ENCODE measurements around the gene TMCO4.
"Not testable (repeated sequence)": the region's sequence is repeated elsewhere in the genome, so short reads cannot be mapped to it uniquely, and the experiment has no call there.

Gene TMCO4

DNA sequence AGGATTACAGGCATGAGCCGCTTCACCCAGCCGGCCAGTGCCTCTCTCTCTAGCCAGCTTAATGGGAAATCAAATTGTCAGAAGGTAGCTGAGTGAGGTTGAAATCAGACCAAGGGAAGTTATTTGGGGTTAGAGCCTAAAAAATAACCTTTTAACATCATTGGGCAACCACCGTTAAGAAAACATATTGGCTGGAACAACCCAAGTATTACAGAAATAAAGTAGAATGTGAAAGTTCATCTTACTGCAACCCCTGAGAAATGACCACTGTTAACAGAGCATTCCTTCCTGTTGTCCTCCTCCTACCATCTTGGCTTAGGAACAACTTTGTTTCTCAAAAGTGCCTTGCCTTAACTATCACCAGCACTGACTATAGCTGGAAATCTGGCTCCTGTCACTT lies 18.6 kb upstream of the TMCO4 start:
- Histone ChIP-seq H3K4me3 (ENCODE audit: severe bottlenecking) (no peak overlapping the region), H3K27me3 (ENCODE audit: insufficient read depth, poor library complexity, severe bottlenecking) (no peaks in the 10 kb centered on the region), H3K27ac (ENCODE audit: poor library complexity, severe bottlenecking) (no peak overlapping the region), H3K4me1 (ENCODE audit: insufficient read depth, poor library complexity, severe bottlenecking) (no peaks in the 10 kb centered on the region), H3K9me3 (ENCODE audit: severe bottlenecking) (no peaks in the 10 kb centered on the region), H3K36me3 (ENCODE audit: low read depth) (no peaks in the 10 kb centered on the region)
- TF ChIP-seq CTCF (IDR thresholded peaks at IDR 0.05; ENCODE audit: poor library complexity, severe bottlenecking), result no peak
- ATAC-seq (ENCODE audit: low read depth) (no peak), DNase-seq (ENCODE audit: low spot score) (no peak)

- H3K36me3 ChIP-seq (ENCODE audit: low read depth), result no peaks in the 10 kb centered on the region
- TF ChIP-seq CTCF (IDR thresholded peaks at IDR 0.05; ENCODE audit: poor library complexity, severe bottlenecking), result no peak
- H3K27me3 ChIP-seq (ENCODE audit: insufficient read depth, poor library complexity, severe bottlenecking), result no peaks in the 10 kb centered on the region
- DNase-seq (ENCODE audit: low spot score) (no peak), ATAC-seq (ENCODE audit: low read depth) (no peak)
- H3K27ac ChIP-seq (ENCODE audit: poor library complexity, severe bottlenecking), result no peak overlapping the region
- H3K4me3 ChIP-seq (ENCODE audit: severe bottlenecking), result no peak overlapping the region
- no peaks in the 10 kb centered on the region for H3K9me3 ChIP-seq (ENCODE audit: severe bottlenecking)
- no peaks in the 10 kb centered on the region for H3K4me1 ChIP-seq (ENCODE audit: insufficient read depth, poor library complexity, severe bottlenecking)
These were observed 17.4 kb upstream of the TMCO4 start for GRCh38 chr1:19817160-19817559.

- not testable (repeated sequence) for ATAC-seq (ENCODE audit: low read depth); H3K27me3 ChIP-seq (ENCODE audit: insufficient read depth, poor library complexity, severe bottlenecking); DNase-seq (ENCODE audit: low spot score); H3K4me1 ChIP-seq (ENCODE audit: insufficient read depth, poor library complexity, severe bottlenecking); H3K36me3 ChIP-seq (ENCODE audit: low read depth); H3K27ac ChIP-seq (ENCODE audit: poor library complexity, severe bottlenecking); H3K4me3 ChIP-seq (ENCODE audit: severe bottlenecking); H3K9me3 ChIP-seq (ENCODE audit: severe bottlenecking)
These were observed 17.0 kb upstream of the TMCO4 start for GRCh38 chr1:19816737-19817086.

DNA sequence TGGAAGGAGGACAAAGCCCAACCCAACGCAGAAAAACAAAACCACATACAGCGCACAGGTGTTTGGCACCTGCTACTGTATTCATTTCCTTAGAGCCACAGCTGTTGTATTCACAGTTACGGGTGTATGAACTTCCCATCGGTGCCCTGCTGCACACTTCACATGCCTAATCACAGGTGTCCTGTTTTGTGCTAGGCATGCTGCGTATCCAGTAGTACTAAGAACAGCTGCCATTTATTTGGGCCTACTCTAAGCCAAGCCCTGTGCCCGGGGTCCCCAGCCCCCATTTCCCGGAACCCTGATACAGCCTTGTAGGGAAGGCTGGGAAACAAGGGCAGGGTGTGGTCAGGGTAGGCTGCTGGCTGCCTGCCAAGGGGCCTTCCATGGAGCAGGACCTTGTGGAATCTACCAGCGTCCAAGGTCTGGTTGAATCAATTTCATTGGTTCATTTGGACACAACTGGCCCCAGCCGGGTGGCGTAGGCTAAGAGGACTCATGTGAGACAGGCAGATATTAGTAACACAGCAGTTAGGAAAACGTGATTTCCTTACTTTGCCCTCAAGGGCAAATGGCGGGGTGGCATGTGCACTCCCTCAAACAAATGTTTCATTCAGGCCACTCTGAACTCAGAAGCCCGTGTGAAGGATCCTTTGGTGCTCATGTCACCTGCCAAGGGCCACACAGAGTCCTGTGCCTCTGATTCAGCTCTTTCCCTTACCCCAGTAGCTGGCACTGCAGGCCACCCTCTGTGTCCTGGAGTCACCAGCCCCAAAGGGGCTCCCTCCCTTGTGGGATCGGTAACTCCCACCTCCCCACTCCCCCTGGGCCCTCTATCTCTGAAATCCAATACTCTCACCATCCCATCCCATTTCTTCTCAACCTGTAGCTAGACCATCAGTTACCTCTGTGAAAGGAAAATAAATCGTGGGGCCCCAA lies 16.4 kb upstream of the TMCO4 start:
- Histone ChIP-seq H3K27me3 (ENCODE audit: insufficient read depth, poor library complexity, severe bottlenecking) (no peaks in the 10 kb centered on the region), H3K9me3 (ENCODE audit: severe bottlenecking) (no peaks in the 10 kb centered on the region), H3K27ac (ENCODE audit: poor library complexity, severe bottlenecking) (no peak overlapping the region), H3K36me3 (ENCODE audit: low read depth) (no peaks in the 10 kb centered on the region), H3K4me1 (ENCODE audit: insufficient read depth, poor library complexity, severe bottlenecking) (no peaks in the 10 kb centered on the region), H3K4me3 (ENCODE audit: severe bottlenecking) (no peak overlapping the region)
- no peak for TF ChIP-seq CTCF (IDR thresholded peaks at IDR 0.05; ENCODE audit: poor library complexity, severe bottlenecking)
- no peak for DNase-seq (ENCODE audit: low spot score)
- ATAC-seq (ENCODE audit: low read depth), result no peak

- no peaks in the 10 kb centered on the region for H3K36me3 ChIP-seq (ENCODE audit: low read depth)
- no peaks in the 10 kb centered on the region for H3K27me3 ChIP-seq (ENCODE audit: insufficient read depth, poor library complexity, severe bottlenecking)
- no peak for ATAC-seq (ENCODE audit: low read depth)
- H3K4me3 ChIP-seq (ENCODE audit: severe bottlenecking), result no peak within 1 kb of the TSS
- TF ChIP-seq CTCF (IDR thresholded peaks at IDR 0.05; ENCODE audit: poor library complexity, severe bottlenecking), result no peak
- DNase-seq (ENCODE audit: low spot score), result no peak
- H3K4me1 ChIP-seq (ENCODE audit: insufficient read depth, poor library complexity, severe bottlenecking), result no peaks in the 10 kb centered on the region
- H3K9me3 ChIP-seq (ENCODE audit: severe bottlenecking), result no peaks in the 10 kb centered on the region
- no peak within 1 kb of the TSS for H3K27ac ChIP-seq (ENCODE audit: poor library complexity, severe bottlenecking)
These were observed 15.2 kb upstream of the TMCO4 start, which contains the start of gene RNF186 for GRCh38 chr1:19814681-19815503. RNF186 (minus strand) TSS chr1:19815283; CDS start chr1:19815101, 182 bp downstream.

Data from RWPE2 (cell line).